Lower lobe of right lung (tissue), 2 donors: ENCODE measurements around the gene FGF14. TPM values are rescaled to one million over a fixed set of nuclear protein-coding genes. Genes with fewer than 3 reads are reported as not detected.

ENCODE experiments used
- ATAC-seq, 2 donors: fragments of 200-7000 bp; cut with Tn5 transposase; one replicate each; pipeline ENCODE4 v1.9.1; 2020 to 2022; ENCODE audit warnings: mild to moderate bottlenecking in 2 of 2, moderate library complexity in 2 of 2
- DNase-seq: peaks from one replicate; pipeline ENCODE4 v3.0.0-alpha.2; 2020
- H3K27ac ChIP-seq: fragments of 200-600 bp; one replicate; pipeline ENCODE4 v1.8.0; 2022
- H3K27me3 ChIP-seq: fragments of 200-600 bp; one replicate; pipeline ENCODE4 v1.8.0; 2022; ENCODE audit warnings: low read depth
- H3K36me3 ChIP-seq: fragments of 200-600 bp; one replicate; pipeline ENCODE4 v1.8.0; 2022; ENCODE audit warnings: mild to moderate bottlenecking
- H3K4me1 ChIP-seq: fragments of 200-600 bp; one replicate; pipeline ENCODE4 v1.8.0; 2022
- H3K4me3 ChIP-seq: fragments of 200-600 bp; one replicate; pipeline ENCODE4 v1.8.0; 2022; ENCODE audit warnings: mild to moderate bottlenecking
- H3K9me3 ChIP-seq: fragments of 200-600 bp; one replicate; pipeline ENCODE4 v1.8.0; 2022
- CTCF ChIP-seq: fragments of 200-600 bp; IDR thresholded peaks from one replicate; pipeline ENCODE4 v1.8.0; 2022; ENCODE audit warnings: antibody characterized with exemption, mild to moderate bottlenecking
- intact Hi-C: fragments of 100-400 bp; cut with DNase I; formaldehyde crosslinking; loops from one replicate; pipeline ENCODE4 v1.11.0; 2022
- total RNA-seq: library from RNA; stranded (reverse); fragmentation: NEBNext Ultra II Directional; extraction: Animal tissue kit (Norgen Biotek cat#: 25700); gene quantifications from one replicate; pipeline ENCODE4 v1.2.1, GENCODE V29; 2021
- donor health status: DM: no; HTN: yes; CAD: no; lungs with severe emphysema.

FGF14 gene
- total RNA-seq, 1 donor from 2014 or later = 5.0 TPM

- Histone ChIP-seq H3K4me1 (no peaks in the 10 kb centered on the region), H3K9me3 (no peaks in the 10 kb centered on the region), H3K4me3 (no peak overlapping the region), H3K27ac (no peak overlapping the region), H3K36me3 (no peaks in the 10 kb centered on the region), H3K27me3 (no peaks in the 10 kb centered on the region)
- TF ChIP-seq CTCF = no peak
- intact Hi-C loops = no loop called here
- DNase-seq (no peak), ATAC-seq (no peak)
These were observed 363.1 kb downstream of the FGF14 start for GRCh38 chr13:102038787-102039186.

GRCh38 chr13:102035969-102036368 lies 365.9 kb downstream of the FGF14 start:
- no peak for TF ChIP-seq CTCF
- Histone ChIP-seq H3K27ac (no peak overlapping the region), H3K4me3 (no peak overlapping the region), H3K4me1 (no peaks in the 10 kb centered on the region), H3K27me3 (no peaks in the 10 kb centered on the region), H3K9me3 (no peaks in the 10 kb centered on the region), H3K36me3 (no peaks in the 10 kb centered on the region)
- ATAC-seq = no peak
- intact Hi-C loops = no loop called here
- DNase-seq = no peak

GRCh38 chr13:102033857-102034331 lies 368.0 kb downstream of the FGF14 start:
- no peaks in the 10 kb centered on the region for H3K27me3 ChIP-seq
- no peak for ATAC-seq
- H3K9me3 ChIP-seq = no peaks in the 10 kb centered on the region
- no peak overlapping the region for H3K27ac ChIP-seq
- no peak overlapping the region for H3K4me3 ChIP-seq
- H3K4me1 ChIP-seq = no peaks in the 10 kb centered on the region
- no peak for TF ChIP-seq CTCF
- no peaks in the 10 kb centered on the region for H3K36me3 ChIP-seq
- intact Hi-C loops = no loop called here
- no peak for DNase-seq

GRCh38 chr13:102033386-102033785 lies 368.5 kb downstream of the FGF14 start:
- no peak overlapping the region for H3K27ac ChIP-seq
- H3K4me3 ChIP-seq = no peak overlapping the region
- ATAC-seq (no peak), DNase-seq (no peak)
- no peaks in the 10 kb centered on the region for H3K36me3 ChIP-seq
- TF ChIP-seq CTCF = no peak
- no peaks in the 10 kb centered on the region for H3K27me3 ChIP-seq
- no peaks in the 10 kb centered on the region for H3K4me1 ChIP-seq
- H3K9me3 ChIP-seq = no peaks in the 10 kb centered on the region
- intact Hi-C loops = no loop called here

GRCh38 chr13:102028868-102029267 lies 373.0 kb downstream of the FGF14 start:
- no peak for DNase-seq

More at GRCh38 chr13:102028868-102029267, 373.0 kb downstream of the FGF14 start:
- H3K4me1 ChIP-seq = no peaks in the 10 kb centered on the region
- ATAC-seq = no peak
- no peak for TF ChIP-seq CTCF
- H3K27me3 ChIP-seq = no peaks in the 10 kb centered on the region
- H3K27ac ChIP-seq = no peak overlapping the region
- H3K36me3 ChIP-seq = no peaks in the 10 kb centered on the region
- no peak overlapping the region for H3K4me3 ChIP-seq
- intact Hi-C loops = no loop called here
- H3K9me3 ChIP-seq = no peaks in the 10 kb centered on the region
